Measurements from ENCODE around the gene CTNND1. TPM values are rescaled to one million over a fixed set of nuclear protein-coding genes. Genes with fewer than 3 reads are reported as not detected.

Gene CTNND1
- total RNA-seq, 5 donors from 2014 or later (not counting 1 experiment from before 2014, with no cell fraction given), result 8.3 to 17.5 (median 12.5) TPM

GRCh38 chr11:57842873-57843272 is 81.3 kb downstream of the CTNND1 start:
- Histone ChIP-seq H3K36me3 (ENCODE audit: control insufficient read depth in 2 of 2, extremely low read depth in 1 of 2, insufficient read depth in 1 of 2, low read length in 1 of 2) (no peaks in the 10 kb centered on the region), H3K27me3 (replicated peaks in 1 of 2; ENCODE audit: control insufficient read depth in 2 of 2, extremely low read depth in 1 of 2, insufficient read depth in 2 of 2, low read length in 1 of 2) (peaks cover 0 to 6% of the 10 kb centered on the region in 2 experiments), H3K4me1 (ENCODE audit: control insufficient read depth in 1 of 2, extremely low read depth in 1 of 2, insufficient read depth in 2 of 2, low read length in 2 of 2) (no peaks in the 10 kb centered on the region), H3K27ac (ENCODE audit: low read length) (no peak overlapping the region), H3K9me3 (peaks cover 2% of the 10 kb centered on the region), H3K4me3 (ENCODE audit: control insufficient read depth in 1 of 2, extremely low read depth in 1 of 2, low read length in 1 of 2) (no peak overlapping the region)
- Mint-ChIP-seq H3K4me3 (no peak overlapping the region), H3K9me3 (peaks cover 0 to 3% (median 0%) of the 10 kb centered on the region in 3 donors), H3K27me3 (peaks cover 7 to 14% of the 10 kb centered on the region in 2 donors), H3K27ac (no peak overlapping the region), H3K4me1 (no peaks in the 10 kb centered on the region), H3K36me3 (no peaks in the 10 kb centered on the region)
- ChIA-PET CTCF (no interaction called here), POLR2A (no interaction called here)
- DNase-seq (no peak), ATAC-seq (replicated peaks in 1 of 4) (no peak)
- WGBS (ENCODE audit: insufficient coverage), result no CpG with 5 or more reads among the region's 1 CpG

DNA sequence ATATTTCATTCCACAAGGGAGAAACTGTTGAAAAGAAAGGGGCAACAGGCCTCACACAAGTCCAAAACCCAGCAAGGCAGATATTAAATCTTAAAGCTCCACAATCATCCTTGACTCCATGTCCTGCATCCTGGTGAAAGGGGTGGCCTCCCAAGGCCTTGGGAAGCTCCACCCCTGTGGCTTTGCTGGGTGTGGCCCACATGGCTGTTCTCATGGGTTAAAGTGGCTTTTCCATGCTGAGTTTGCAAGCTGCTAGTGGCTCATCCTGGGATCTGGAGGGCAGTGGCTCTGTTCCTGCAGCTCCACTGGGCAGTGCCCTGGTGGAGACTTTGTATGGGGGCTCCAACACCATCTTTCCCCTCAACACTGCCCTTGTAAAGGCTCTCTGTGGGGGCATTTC is 106.4 kb downstream of the CTNND1 start:
- peaks cover 0 to 4% of the 10 kb centered on the region in 2 experiments for H3K27me3 ChIP-seq (replicated peaks in 1 of 2; ENCODE audit: control insufficient read depth in 2 of 2, extremely low read depth in 1 of 2, insufficient read depth in 2 of 2, low read length in 1 of 2)
- ATAC-seq (replicated peaks in 1 of 4), result no peak
- H3K27ac Mint-ChIP-seq, result no peak overlapping the region

DNA sequence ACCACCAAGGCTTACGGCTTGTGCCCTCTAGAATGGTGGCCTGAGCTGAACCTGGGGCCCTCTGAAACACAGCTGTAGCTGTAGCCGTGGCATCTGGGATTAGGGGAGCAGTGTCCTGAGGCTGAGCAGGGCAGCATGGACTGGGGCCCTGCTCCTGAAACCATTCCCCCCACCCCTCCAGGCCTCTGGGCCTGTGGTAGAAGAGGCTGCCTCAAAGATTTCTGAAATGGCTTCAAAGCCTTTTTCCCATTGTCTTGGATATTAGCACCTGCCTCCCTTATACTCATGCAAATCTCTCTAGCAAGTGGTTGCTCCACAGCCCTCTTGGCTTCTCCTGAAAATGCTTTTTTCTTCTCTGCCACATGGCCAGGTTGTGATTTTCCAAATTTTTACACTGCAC is 106.9 kb downstream of the CTNND1 start:
- POLR2A ChIA-PET, result no interaction called here
- WGBS (ENCODE audit: insufficient coverage), result no CpG with 5 or more reads among the region's 2 CpGs
- H3K36me3 ChIP-seq (ENCODE audit: control insufficient read depth in 2 of 2, extremely low read depth in 1 of 2, insufficient read depth in 1 of 2, low read length in 1 of 2), result no peaks in the 10 kb centered on the region
- no peak for DNase-seq
- CTCF ChIA-PET, result no interaction called here
- H3K27ac ChIP-seq (ENCODE audit: low read length), result no peak overlapping the region
- Mint-ChIP-seq H3K27me3 (peaks cover 1 to 24% of the 10 kb centered on the region in 2 donors), H3K9me3 (no peaks in the 10 kb centered on the region), H3K36me3 (no peaks in the 10 kb centered on the region), H3K4me3 (no peak overlapping the region), H3K27ac (no peak overlapping the region), H3K4me1 (peaks cover under 1 to 3% (median 2%) of the 10 kb centered on the region in 3 donors)
- no peaks in the 10 kb centered on the region for H3K9me3 ChIP-seq
- no peak overlapping the region for H3K4me3 ChIP-seq (ENCODE audit: control insufficient read depth in 1 of 2, extremely low read depth in 1 of 2, low read length in 1 of 2)
- H3K27me3 ChIP-seq (replicated peaks in 1 of 2; ENCODE audit: control insufficient read depth in 2 of 2, extremely low read depth in 1 of 2, insufficient read depth in 2 of 2, low read length in 1 of 2), result peaks cover 0 to 5% of the 10 kb centered on the region in 2 experiments
- H3K4me1 ChIP-seq (ENCODE audit: control insufficient read depth in 1 of 2, extremely low read depth in 1 of 2, insufficient read depth in 2 of 2, low read length in 2 of 2), result no peaks in the 10 kb centered on the region
- ATAC-seq (replicated peaks in 1 of 4), result no peak

More for the DNA sequence above, 106.4 kb downstream of the CTNND1 start:
- peaks cover 1 to 22% of the 10 kb centered on the region in 2 donors for H3K27me3 Mint-ChIP-seq
- Histone ChIP-seq H3K9me3 (no peaks in the 10 kb centered on the region), H3K4me1 (ENCODE audit: control insufficient read depth in 1 of 2, extremely low read depth in 1 of 2, insufficient read depth in 2 of 2, low read length in 2 of 2) (no peaks in the 10 kb centered on the region), H3K4me3 (ENCODE audit: control insufficient read depth in 1 of 2, extremely low read depth in 1 of 2, low read length in 1 of 2) (no peak overlapping the region), H3K36me3 (ENCODE audit: control insufficient read depth in 2 of 2, extremely low read depth in 1 of 2, insufficient read depth in 1 of 2, low read length in 1 of 2) (no peaks in the 10 kb centered on the region), H3K27ac (ENCODE audit: low read length) (no peak overlapping the region)
- H3K36me3 Mint-ChIP-seq, result no peaks in the 10 kb centered on the region
- DNase-seq, result no peak
- peaks cover 0 to 2% (median 0%) of the 10 kb centered on the region in 3 donors for H3K4me1 Mint-ChIP-seq
- POLR2A ChIA-PET, result no interaction called here
- CTCF ChIA-PET, result no interaction called here
- no peak overlapping the region for H3K4me3 Mint-ChIP-seq
- H3K9me3 Mint-ChIP-seq, result no peaks in the 10 kb centered on the region

Other genes with a start within 250 kb of the CTNND1 start
- gene SLC43A1, start 246.1 kb upstream of the CTNND1 start, total RNA-seq, result 10 to 100 TPM in 4 of 5 donors, 1 to 10 TPM in 1; 8.8 to 31.6 (median 25.1) TPM
- 10 to 100 TPM; 20.7 to 33.2 (median 26.2) TPM for gene TIMM10, start 231.0 kb upstream of the CTNND1 start, total RNA-seq
- not detected for gene SMTNL1, start 224.2 kb upstream of the CTNND1 start, total RNA-seq
- gene UBE2L6, start 194.1 kb upstream of the CTNND1 start, total RNA-seq, result 10 to 100 TPM; 61.7 to 97.2 (median 80.3) TPM
- 1 to 10 TPM in 3 of 5 donors, not detected in 2; 1.5 to 2.8 (median 1.9) TPM for gene SERPING1, start 164.1 kb upstream of the CTNND1 start, total RNA-seq
- 10 to 100 TPM in 3 of 5 donors, 1 to 10 TPM in 2; 1.8 to 13.5 (median 11.1) TPM for gene YPEL4, start 111.9 kb upstream of the CTNND1 start, total RNA-seq
- 10 to 100 TPM; 14.3 to 16.0 (median 14.5) TPM for gene CLP1, start 104.0 kb upstream of the CTNND1 start, total RNA-seq
- gene ZDHHC5, start 93.7 kb upstream of the CTNND1 start, total RNA-seq, result 10 to 100 TPM; 57.3 to 67.2 (median 60.7) TPM
- gene MED19, start 49.6 kb upstream of the CTNND1 start, total RNA-seq, result 10 to 100 TPM; 11.4 to 14.8 (median 12.7) TPM
- 10 to 100 TPM; 34.5 to 55.9 (median 51.2) TPM for gene TMX2, start 49.2 kb upstream of the CTNND1 start, total RNA-seq
- gene SELENOH, start 20.3 kb upstream of the CTNND1 start, total RNA-seq, result 100 to 1,000 TPM in 3 of 5 donors, 10 to 100 TPM in 2; 88.5 to 155 (median 113) TPM
- gene BTBD18, start 10.0 kb upstream of the CTNND1 start, total RNA-seq, result under 1 TPM in 2 of 5 donors, not detected in 3; 0.09 to 0.23 TPM

Data from T-cell (primary cell).